Activated T-helper 2 cell treated with anti-CD3 and anti-CD28 coated beads, Interferon-gamma antibody, Interleukin-2, Interleukin-4, amounts not matched to agents 10 μg/mL and 5 μg/mL and 100 μg/mL, durations not matched to agents 14 hours and 24 hours and 36 hours (primary cell): ENCODE results near the gene CLNK. TPM values are rescaled to one million over a fixed set of nuclear protein-coding genes. Genes with fewer than 3 reads are reported as not detected.

Experiments
- DNase-seq: peaks from one replicate; pipeline ENCODE4 v3.0.0; 2021; ENCODE audit warnings: low spot score
- H3K27ac Mint-ChIP-seq: one replicate; pipeline ENCODE4 v1.8.0; 2021; ENCODE audit warnings: mixed read lengths
- H3K27me3 Mint-ChIP-seq: one replicate; pipeline ENCODE4 v1.8.0; 2021; ENCODE audit warnings: low read depth, mixed read lengths
- H3K36me3 Mint-ChIP-seq: one replicate; pipeline ENCODE4 v1.8.0; 2021; ENCODE audit warnings: low read depth, mixed read lengths
- H3K4me1 Mint-ChIP-seq: one replicate; pipeline ENCODE4 v1.8.0; 2021; ENCODE audit warnings: low read depth, mixed read lengths
- H3K4me3 Mint-ChIP-seq: one replicate; pipeline ENCODE4 v1.8.0; 2021; ENCODE audit warnings: low read depth, mild to moderate bottlenecking, moderate library complexity, mixed read lengths
- H3K9me3 Mint-ChIP-seq: one replicate; pipeline ENCODE4 v1.8.0; 2021; ENCODE audit warnings: mixed read lengths
- intact Hi-C: fragments of 100-400 bp; cut with micrococcal nuclease; formaldehyde crosslinking; loops from one replicate; pipeline ENCODE4 v1.15.1; 2023
- total RNA-seq: library from RNA; stranded (reverse); gene quantifications from 2 replicates; pipeline ENCODE4 v1.2.3, GENCODE V29; 2022

Gene CLNK
- total RNA-seq, 1 donor from 2014 or later = 0.89 TPM

GRCh38 chr4:10647846-10648245 lies 36.7 kb downstream of the CLNK start:
- Mint-ChIP-seq H3K4me1 (peaks cover 6% of the 10 kb centered on the region), H3K27ac (no peak overlapping the region), H3K4me3 (no peak overlapping the region), H3K36me3 (peaks cover 3% of the 10 kb centered on the region), H3K27me3 (peaks cover 6% of the 10 kb centered on the region), H3K9me3 (peaks cover 22% of the 10 kb centered on the region)
- intact Hi-C loops = no loop called here
- DNase-seq = no peak

- Mint-ChIP-seq H3K27me3 (peaks cover 6% of the 10 kb centered on the region), H3K4me1 (peaks cover 10% of the 10 kb centered on the region), H3K4me3 (no peak overlapping the region), H3K9me3 (peaks cover 22% of the 10 kb centered on the region), H3K36me3 (peaks cover 3% of the 10 kb centered on the region), H3K27ac (no peak overlapping the region)
- intact Hi-C loops = no loop called here
- no peak for DNase-seq
Observed at GRCh38 chr4:10643600-10644425, 40.8 kb downstream of the CLNK start.

- Mint-ChIP-seq H3K4me1 (peaks cover 3% of the 10 kb centered on the region), H3K27ac (no peak overlapping the region), H3K36me3 (peaks cover 3% of the 10 kb centered on the region), H3K4me3 (no peak overlapping the region), H3K9me3 (peaks cover 6% of the 10 kb centered on the region), H3K27me3 (no peaks in the 10 kb centered on the region)
- no peak for DNase-seq
- intact Hi-C loops = no loop called here
Observed at GRCh38 chr4:10640561-10641201, 43.9 kb downstream of the CLNK start.

- no peak for DNase-seq
- Mint-ChIP-seq H3K27me3 (no peaks in the 10 kb centered on the region), H3K4me1 (peaks cover 3% of the 10 kb centered on the region), H3K4me3 (no peak overlapping the region), H3K27ac (no peak overlapping the region), H3K9me3 (peaks cover 6% of the 10 kb centered on the region), H3K36me3 (peaks cover 3% of the 10 kb centered on the region)
- intact Hi-C loops = no loop called here
Observed at GRCh38 chr4:10639664-10640063, 44.9 kb downstream of the CLNK start.

GRCh38 chr4:10639100-10639499 lies 45.5 kb downstream of the CLNK start:
- intact Hi-C loops = no loop called here
- Mint-ChIP-seq H3K27ac (no peak overlapping the region), H3K4me1 (peaks cover 3% of the 10 kb centered on the region), H3K4me3 (no peak overlapping the region), H3K27me3 (no peaks in the 10 kb centered on the region), H3K9me3 (peaks cover 6% of the 10 kb centered on the region), H3K36me3 (peaks cover 3% of the 10 kb centered on the region)
- DNase-seq = no peak

GRCh38 chr4:10635091-10635490 lies 49.5 kb downstream of the CLNK start:
- H3K4me1 Mint-ChIP-seq = peaks cover 7% of the 10 kb centered on the region
- H3K27ac Mint-ChIP-seq = no peak overlapping the region
- no peak for DNase-seq
- peaks cover 4% of the 10 kb centered on the region for H3K36me3 Mint-ChIP-seq
- peaks cover 1% of the 10 kb centered on the region for H3K27me3 Mint-ChIP-seq
- no peak overlapping the region for H3K4me3 Mint-ChIP-seq
- peaks cover 5% of the 10 kb centered on the region for H3K9me3 Mint-ChIP-seq
- intact Hi-C loops = no loop called here

GRCh38 chr4:10629394-10629793 lies 55.2 kb downstream of the CLNK start:
- H3K9me3 Mint-ChIP-seq = peaks cover 5% of the 10 kb centered on the region
- H3K4me1 Mint-ChIP-seq = peaks cover 32% of the 10 kb centered on the region
- peaks cover 1% of the 10 kb centered on the region for H3K27me3 Mint-ChIP-seq
- H3K4me3 Mint-ChIP-seq = no peak overlapping the region
- intact Hi-C loops = loop anchor here (5.0 kb wide), 1 partner anchor 37 kb away; no protein-coding TSS in a partner anchor
- H3K27ac Mint-ChIP-seq = peak overlapping the region; percentile 44
- DNase-seq = no peak
- H3K36me3 Mint-ChIP-seq = peaks cover 4% of the 10 kb centered on the region

GRCh38 chr4:10625131-10625530 lies 59.4 kb downstream of the CLNK start:
- peaks cover 32% of the 10 kb centered on the region for H3K4me1 Mint-ChIP-seq
- H3K9me3 Mint-ChIP-seq = no peaks in the 10 kb centered on the region
- no peak overlapping the region for H3K27ac Mint-ChIP-seq
- no peaks in the 10 kb centered on the region for H3K36me3 Mint-ChIP-seq
- no peak for DNase-seq
- no peak overlapping the region for H3K4me3 Mint-ChIP-seq
- intact Hi-C loops = loop anchor here (5.0 kb wide), 1 partner anchor 33 kb away; no protein-coding TSS in a partner anchor
- no peaks in the 10 kb centered on the region for H3K27me3 Mint-ChIP-seq

GRCh38 chr4:10623862-10624261 lies 60.7 kb downstream of the CLNK start:
- peaks cover 30% of the 10 kb centered on the region for H3K4me1 Mint-ChIP-seq
- no peaks in the 10 kb centered on the region for H3K9me3 Mint-ChIP-seq
- intact Hi-C loops = loop anchor here (2.0 kb wide), 1 partner anchor 33 kb away; no protein-coding TSS in a partner anchor

GRCh38 chr4:10623241-10623640 lies 61.3 kb downstream of the CLNK start:
- intact Hi-C loops = loop anchor here (2.0 kb wide), 1 partner anchor 34 kb away; no protein-coding TSS in a partner anchor
- Mint-ChIP-seq H3K4me3 (no peak overlapping the region), H3K36me3 (no peaks in the 10 kb centered on the region), H3K27me3 (no peaks in the 10 kb centered on the region), H3K9me3 (no peaks in the 10 kb centered on the region), H3K4me1 (peaks cover 27% of the 10 kb centered on the region), H3K27ac (no peak overlapping the region)
- no peak for DNase-seq

More at GRCh38 chr4:10623862-10624261, 60.7 kb downstream of the CLNK start:
- Mint-ChIP-seq H3K4me3 (no peak overlapping the region), H3K27me3 (no peaks in the 10 kb centered on the region), H3K27ac (peak overlapping the region; percentile 29), H3K36me3 (no peaks in the 10 kb centered on the region)
- DNase-seq = no peak

- Mint-ChIP-seq H3K9me3 (no peaks in the 10 kb centered on the region), H3K36me3 (no peaks in the 10 kb centered on the region), H3K27me3 (no peaks in the 10 kb centered on the region), H3K4me1 (peaks cover 22% of the 10 kb centered on the region), H3K4me3 (no peak overlapping the region), H3K27ac (no peak overlapping the region)
- intact Hi-C loops = loop anchor here (2.0 kb wide), 1 partner anchor 34 kb away; no protein-coding TSS in a partner anchor
- DNase-seq = no peak
Observed at GRCh38 chr4:10622728-10623127, 61.8 kb downstream of the CLNK start.

GRCh38 chr4:10620935-10621488 lies 63.6 kb downstream of the CLNK start:
- Mint-ChIP-seq H3K27me3 (no peaks in the 10 kb centered on the region), H3K9me3 (no peaks in the 10 kb centered on the region), H3K4me1 (peaks cover 18% of the 10 kb centered on the region), H3K4me3 (no peak overlapping the region), H3K27ac (no peak overlapping the region), H3K36me3 (no peaks in the 10 kb centered on the region)
- DNase-seq = no peak
- intact Hi-C loops = no loop called here

GRCh38 chr4:10619855-10620254 lies 64.7 kb downstream of the CLNK start:
- Mint-ChIP-seq H3K4me1 (peaks cover 12% of the 10 kb centered on the region), H3K36me3 (no peaks in the 10 kb centered on the region), H3K27ac (no peak overlapping the region), H3K9me3 (no peaks in the 10 kb centered on the region), H3K4me3 (no peak overlapping the region), H3K27me3 (peaks cover 6% of the 10 kb centered on the region)
- DNase-seq = no peak
- intact Hi-C loops = no loop called here
